Measurements from ENCODE around the gene GRIK4.
A peak's percentile ranks its signal among the peaks of the same experiment; 100 is the strongest.
"Not testable (repeated sequence)": the region's sequence is repeated elsewhere in the genome, so short reads cannot be mapped to it uniquely, and the experiment has no call there.

The GRIK4 gene, protein sequence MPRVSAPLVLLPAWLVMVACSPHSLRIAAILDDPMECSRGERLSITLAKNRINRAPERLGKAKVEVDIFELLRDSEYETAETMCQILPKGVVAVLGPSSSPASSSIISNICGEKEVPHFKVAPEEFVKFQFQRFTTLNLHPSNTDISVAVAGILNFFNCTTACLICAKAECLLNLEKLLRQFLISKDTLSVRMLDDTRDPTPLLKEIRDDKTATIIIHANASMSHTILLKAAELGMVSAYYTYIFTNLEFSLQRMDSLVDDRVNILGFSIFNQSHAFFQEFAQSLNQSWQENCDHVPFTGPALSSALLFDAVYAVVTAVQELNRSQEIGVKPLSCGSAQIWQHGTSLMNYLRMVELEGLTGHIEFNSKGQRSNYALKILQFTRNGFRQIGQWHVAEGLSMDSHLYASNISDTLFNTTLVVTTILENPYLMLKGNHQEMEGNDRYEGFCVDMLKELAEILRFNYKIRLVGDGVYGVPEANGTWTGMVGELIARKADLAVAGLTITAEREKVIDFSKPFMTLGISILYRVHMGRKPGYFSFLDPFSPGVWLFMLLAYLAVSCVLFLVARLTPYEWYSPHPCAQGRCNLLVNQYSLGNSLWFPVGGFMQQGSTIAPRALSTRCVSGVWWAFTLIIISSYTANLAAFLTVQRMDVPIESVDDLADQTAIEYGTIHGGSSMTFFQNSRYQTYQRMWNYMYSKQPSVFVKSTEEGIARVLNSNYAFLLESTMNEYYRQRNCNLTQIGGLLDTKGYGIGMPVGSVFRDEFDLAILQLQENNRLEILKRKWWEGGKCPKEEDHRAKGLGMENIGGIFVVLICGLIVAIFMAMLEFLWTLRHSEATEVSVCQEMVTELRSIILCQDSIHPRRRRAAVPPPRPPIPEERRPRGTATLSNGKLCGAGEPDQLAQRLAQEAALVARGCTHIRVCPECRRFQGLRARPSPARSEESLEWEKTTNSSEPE

DNA sequence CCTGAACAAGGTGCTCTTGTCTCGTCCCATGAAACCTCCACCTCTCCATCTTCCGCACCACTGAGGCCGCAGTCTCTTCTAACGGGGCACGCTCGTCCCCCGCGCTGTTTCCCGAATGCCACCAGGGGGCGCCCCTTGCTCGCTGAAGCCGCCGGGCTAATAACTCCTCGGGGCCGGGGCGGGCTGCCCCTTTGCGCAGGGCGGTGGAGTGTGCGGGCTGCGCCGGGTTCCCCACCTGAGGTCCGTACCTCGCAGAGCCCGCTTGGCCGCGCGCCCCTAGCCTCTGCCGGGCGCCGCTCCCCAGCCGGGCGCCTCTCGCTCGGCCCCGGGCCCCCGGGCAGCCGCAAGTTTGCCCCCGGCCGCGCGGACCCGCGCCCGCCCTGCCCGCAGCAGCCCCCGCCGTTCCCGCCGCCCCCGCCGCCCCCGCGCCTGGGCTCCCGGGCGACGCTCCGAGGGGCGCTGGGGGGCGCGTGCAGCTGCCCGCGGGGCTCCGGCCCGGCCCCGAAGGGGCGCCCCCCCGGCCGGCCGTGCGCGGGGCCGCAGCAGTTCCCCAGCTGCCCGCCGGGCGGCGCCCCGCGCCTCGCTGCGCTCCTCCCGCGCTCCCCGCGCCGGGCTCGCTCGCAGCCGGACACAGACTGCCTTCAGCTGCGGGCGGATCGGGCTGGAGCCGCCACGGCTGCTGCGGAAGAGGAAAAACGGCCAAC lies at the start of gene GRIK4:
Gene GRIK4 (plus strand): TSS at position 633 of the 704 bp plus-strand sequence. CDS start 148,571 bp downstream, outside the sequence.
- DNase-seq: peak; percentile 84

DNA sequence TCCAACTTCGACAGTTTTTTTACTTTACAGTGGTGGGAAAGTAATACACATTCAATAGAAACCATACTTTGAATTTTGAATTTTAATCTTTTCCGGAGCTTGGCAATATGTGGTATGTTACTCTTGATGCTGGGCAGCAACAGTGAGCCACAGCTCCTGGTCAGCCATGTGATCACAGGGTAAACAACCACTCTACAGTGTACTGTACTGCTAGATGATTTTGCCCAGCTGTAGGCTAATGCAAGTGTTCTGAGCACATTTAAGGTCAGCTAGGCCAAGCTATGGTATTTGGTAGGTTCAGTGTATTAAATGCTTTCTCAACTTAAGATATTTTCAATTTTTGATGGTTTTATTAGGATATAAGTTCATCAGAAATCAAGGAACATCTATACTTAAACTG lies 48.7 kb upstream of the GRIK4 start:
- no peak for DNase-seq

DNA sequence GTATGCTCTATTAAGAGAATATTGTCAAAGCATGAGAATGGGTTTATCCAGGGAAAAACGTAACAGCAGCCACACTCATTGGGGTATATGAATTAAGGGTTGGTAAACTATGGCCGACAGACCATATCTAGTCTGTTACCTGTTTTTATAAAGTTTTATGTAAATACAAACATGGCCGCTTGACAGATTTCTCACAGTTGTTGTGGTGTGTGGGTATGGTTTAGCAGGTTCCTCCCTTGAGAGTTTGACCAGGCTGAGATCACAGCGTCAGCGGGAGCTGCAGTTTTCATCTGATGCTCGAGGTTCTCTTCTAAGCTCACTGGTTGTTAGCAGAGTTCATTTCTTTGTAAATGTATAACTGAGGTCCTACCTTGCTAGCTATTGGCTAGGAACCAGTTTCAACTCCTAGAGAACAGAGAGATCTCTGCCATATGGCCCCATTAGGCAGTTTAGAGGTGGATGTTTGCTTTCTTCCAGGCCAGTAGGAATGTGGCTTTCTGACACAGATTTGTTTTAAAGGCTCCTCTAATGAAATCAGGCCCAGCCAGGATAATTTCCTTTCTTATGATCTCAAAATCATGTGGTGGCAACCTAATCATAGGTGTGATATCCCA lies 45.5 kb upstream of the GRIK4 start:
- no peak for DNase-seq

DNA sequence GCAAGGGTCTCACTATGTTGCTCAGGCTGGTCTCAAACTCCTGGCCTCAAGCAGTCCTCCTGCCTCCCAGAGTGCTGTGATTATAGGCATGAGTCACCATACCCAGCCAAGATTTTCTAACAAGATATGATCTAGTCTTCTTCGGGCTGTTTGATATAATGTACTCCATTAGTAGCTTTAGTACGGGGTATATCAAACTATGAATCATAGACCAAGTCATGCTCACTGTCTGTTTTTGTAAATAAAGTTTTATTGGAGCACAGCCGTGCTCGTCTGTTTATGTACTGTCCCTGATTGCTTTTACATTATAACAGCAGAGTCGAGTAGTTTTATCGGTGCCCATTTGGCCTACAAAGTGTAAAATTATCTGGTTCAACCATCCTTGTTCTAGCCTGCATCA lies 43.9 kb upstream of the GRIK4 start:
- DNase-seq: no peak

DNA sequence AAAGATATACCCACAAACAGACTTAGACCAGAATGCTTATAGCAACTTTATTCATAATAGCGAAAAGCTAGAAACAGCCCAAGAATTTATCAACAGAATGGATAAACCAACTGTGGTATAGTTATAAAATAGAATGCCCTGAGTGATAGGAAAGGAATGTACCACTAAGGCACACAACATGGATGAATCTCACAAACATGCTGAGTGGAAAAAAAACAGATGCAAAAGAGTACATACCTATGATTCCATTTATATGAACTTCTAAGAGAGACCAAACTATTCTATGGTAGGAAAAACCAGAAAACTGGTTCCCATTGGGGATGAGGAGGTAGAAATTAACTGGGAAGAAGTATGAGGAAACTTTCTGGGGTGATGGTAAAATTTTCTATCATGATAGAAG lies 40.4 kb upstream of the GRIK4 start:
- DNase-seq: no peak

DNA sequence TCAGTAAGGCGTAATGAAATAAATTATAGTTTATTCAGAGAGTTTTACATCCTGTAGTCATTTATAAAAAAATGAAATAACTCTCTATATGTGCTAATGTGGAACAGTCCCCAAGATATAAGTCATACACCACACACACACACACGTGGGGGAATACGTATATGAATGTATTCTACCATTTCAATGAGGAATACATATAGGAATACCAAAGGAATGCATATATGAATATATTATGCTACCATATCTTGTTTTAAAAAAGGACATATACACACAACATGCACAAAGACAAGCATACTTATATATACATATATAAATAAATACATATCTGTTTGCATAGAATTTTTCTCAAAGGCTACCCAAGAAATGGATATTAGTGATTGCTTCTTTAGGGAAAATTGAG lies 39.6 kb upstream of the GRIK4 start:
- DNase-seq: no peak

DNA sequence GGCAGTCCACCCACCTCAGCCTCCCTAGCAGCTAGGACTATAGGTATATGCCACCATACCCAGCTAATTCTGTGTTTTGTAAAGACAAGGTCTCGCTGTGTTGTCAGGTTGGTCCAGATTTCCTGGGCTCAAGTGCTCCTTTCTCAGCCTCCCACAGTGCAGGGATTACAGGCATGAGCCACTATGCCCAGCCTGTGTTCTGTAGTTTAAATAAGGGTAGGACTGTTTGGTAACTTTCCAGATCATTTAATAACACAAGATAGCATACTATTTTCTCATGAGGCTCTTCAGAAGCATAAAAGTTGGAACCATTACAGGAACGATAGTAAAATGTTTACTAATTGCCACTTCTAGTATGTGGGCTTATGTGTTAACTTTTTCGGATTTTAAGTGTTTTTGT lies 38.0 kb upstream of the GRIK4 start:
- no peak for DNase-seq

DNA sequence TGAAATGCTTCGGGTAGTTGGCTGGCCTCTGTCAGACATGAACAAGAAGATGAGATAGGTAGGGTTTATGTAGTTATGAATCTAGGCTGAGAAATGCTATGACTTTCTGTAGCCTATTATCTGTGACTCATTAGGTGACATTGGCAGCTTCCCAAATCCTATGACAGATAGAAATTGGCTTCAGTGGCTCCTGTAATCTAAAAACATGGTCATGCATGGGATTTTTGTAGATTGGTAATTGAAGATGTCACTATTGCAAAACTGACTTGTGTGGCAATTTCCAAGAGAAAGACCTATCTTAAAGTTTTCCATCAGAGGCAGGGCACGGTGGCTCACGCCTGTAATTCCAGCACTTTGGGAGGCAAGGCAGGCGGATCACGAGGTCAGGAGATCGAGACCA lies 29.4 kb upstream of the GRIK4 start:
- no peak for DNase-seq

DNA sequence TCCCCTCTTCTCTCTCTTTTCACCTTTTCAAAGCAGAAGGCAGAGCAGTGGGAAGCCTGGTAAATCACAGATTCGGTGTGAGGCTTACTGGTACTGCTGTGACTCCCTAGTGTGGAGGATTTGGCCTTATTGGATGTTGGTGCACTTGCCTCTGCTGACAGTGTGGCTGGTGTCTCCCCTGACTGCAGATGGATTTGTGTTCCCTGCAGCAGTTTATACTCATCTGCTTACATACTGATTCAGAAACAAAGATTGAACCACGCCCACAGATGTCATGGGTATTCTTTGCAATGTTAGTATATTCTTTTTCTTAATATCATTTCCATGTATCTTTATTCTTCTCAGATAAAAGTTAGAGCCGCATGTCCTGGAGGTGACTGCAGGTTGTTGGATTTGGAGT lies 26.8 kb upstream of the GRIK4 start:
- DNase-seq: no peak

DNA sequence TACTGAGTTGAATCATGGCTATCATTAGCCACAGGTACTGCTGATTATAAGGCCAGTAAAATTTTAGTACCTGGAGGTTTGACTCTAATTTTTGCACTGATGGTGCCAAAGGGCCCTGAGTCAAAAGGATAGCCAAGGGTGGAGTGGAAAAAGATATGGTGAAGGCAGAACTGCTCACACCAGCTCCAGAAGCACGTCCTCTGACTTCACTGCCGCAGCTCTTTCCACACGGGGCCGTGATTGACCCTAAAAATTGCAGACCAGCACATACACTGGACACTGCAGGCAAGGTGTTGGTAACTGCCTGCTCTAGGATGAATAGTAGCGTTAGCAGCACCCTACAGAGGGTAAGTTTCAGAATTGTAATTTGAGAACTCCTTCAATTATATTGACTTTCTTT lies 25.4 kb upstream of the GRIK4 start:
- DNase-seq: no peak

DNA sequence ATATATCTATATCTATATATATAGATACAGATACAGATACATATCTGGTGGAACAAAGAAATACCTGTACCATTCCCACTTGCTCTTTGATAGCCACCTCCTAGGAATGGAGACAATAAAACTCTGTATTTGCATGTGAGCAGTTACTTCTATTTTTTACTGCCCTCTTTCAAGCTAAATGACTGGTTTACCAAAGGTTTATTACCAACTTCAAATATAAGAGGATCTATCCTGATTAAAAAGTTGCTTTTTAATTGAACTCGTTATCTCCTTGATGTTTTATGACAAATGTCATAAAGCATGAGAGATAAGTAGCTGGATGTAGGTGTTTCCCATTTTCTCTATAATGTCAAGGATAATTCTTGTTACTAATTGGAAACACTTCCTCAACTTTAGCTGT lies 21.7 kb upstream of the GRIK4 start:
- DNase-seq: no peak

DNA sequence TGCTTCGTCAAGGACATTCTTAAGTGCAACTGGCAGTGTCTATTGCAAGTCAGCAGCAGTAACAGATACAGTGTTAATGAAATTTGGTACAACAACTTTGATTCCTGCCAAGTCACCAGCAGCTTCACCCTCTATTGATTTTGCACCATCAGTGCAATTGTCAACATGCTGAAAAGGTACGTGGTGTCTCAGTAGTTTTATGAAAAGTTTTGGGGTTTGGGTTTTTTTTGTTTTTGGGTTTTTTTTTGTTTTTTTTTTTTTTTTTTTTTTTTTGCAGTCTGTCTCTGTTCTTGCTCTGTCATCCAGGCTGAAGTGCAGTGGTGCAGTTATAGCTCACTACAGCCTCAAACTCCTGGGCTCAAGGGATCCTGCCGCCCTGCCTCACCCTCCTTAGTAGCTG lies 19.1 kb upstream of the GRIK4 start:
- no peak for DNase-seq

DNA sequence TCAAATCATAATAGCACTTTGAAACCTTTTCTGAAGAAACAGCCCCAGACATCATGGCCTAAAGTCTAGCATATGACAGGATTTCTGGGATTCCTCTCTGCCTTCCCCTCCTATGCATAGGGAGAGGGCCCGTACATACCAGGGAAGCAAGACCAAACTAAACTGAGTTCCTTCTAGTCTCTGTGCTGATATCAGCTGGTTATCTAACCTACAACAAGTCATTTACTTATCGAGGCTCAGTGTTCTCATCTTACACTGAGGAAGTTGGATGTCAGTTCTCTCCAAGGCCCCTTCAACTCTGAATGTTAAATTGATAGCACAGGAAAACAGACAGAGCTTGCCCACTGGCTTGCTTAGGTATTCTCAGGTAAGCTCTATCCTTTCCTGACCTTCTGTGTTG lies 17.0 kb upstream of the GRIK4 start:
- DNase-seq: no peak

DNA sequence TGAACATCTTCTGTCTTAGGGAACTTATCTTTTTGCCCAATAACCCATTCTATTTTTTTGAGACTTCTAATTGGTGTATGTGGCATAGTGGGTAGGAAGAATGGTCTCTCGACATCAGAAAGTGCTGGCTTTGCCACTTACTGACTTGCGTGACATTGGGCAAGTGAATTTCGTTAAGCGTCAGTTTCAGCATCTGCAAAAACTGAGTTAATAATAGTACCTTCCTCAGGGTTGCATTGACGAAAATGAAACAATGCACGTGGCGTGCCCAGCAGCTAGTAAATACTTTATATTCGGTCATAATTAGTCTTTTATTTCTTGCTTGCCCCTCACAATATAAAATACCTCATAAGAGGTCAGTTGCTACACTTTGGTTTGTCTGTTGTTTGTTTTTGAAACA lies 12.5 kb upstream of the GRIK4 start:
- no peak for DNase-seq

DNA sequence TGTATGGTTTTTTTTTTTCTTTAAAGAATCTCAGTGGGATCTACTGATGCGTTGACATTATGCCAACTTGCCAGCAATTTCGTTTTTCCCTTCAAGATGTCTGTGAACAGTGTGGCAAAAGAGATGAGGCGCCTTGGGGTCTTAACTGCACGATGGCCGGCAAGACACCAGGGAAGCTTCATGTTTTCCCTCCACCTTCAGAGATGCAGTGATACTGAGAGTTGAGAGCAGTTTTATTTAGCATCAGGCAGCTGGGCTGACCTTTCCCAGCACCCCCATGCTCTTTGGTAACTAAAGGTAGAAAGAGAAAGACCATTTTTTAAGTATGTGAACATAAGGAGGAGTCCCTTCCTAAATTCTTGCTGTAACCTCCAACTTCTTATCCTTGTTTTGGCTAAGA lies 11.7 kb upstream of the GRIK4 start:
- DNase-seq: no peak

DNA sequence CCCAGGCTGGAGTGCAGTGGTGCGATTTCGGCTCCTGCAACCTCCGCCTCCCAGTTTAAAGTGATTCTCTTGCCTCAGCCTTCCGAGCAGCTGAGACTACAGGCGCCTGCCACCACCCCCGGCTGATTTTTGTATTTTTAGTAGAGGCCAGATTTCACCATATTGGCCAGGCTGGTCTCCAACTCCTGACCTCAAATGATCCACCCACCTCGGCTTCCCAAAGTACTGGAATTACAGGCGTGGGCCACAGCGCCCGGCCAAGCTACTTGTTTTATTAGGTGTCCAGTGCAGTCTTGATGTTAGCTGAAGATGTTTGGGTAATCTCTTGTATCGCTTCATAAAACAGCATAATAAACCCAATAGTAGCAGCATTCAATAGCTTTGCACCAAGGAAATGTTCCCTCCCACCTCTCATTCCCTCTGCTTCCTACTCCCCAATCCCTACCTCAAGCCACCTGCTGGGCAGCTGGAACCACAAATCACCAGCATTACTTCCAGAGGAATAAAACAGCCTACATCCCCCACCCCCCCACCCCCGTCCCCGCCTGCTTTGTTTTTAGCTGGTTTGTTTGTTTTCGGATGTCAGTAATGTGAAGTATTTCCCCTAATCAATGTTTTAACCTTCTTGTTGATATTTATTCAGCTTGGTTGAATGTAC lies 11.0 kb upstream of the GRIK4 start:
- no peak for DNase-seq

DNA sequence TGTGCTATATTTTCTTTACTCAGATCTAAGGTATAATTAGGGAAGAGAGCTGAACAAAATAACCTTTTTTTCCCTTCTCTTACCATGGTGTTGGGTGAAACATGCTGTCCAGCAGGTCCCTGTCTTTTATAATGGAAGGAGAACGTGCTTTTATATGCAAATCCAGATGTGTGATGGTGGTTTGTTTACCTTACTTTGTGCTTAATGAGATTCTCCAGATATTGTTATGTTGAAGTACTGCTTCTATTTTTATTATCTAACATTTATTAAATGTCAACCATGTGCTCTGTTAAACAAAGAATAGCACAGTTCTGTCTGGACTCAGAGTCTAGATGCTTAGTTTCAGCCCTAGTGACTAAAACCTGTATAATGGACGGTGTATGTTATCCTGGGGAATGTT lies 10.1 kb upstream of the GRIK4 start:
- no peak for DNase-seq

DNA sequence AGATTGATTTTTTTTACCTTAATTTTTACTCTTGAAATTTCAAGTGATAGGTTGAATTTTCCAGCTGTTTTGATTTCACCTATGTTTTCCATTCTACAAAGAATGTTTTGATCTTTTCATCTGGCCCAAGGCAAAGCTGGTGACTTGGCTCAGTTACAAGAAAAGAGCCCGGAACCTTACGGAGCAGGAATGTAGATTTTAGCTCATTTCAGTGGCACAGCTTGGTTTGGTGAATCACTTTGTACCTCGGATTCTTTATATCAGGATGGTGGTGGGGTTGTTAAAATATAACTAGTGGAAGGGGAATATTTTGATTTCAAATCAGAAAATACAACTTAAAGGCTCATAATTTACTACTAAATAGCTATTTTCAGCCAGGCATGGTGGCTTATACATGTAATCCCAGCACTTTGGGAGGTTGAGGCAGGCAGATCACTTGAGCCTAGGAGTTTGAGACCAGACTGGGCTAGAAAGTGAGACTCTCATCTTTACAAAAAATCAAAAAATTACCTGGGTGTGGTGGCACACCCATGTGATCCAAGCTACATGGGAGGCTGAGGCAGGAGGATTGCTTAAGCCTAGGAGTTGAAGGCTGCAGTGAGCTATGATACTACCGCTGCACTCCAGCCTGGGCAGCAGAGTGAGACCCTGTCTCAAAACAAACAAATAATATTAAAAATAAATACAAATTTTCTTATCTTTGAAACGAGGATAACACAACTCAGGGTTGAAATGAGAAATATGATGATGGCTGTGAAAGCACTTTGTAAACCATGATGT lies 9.4 kb upstream of the GRIK4 start:
- no peak for DNase-seq

DNA sequence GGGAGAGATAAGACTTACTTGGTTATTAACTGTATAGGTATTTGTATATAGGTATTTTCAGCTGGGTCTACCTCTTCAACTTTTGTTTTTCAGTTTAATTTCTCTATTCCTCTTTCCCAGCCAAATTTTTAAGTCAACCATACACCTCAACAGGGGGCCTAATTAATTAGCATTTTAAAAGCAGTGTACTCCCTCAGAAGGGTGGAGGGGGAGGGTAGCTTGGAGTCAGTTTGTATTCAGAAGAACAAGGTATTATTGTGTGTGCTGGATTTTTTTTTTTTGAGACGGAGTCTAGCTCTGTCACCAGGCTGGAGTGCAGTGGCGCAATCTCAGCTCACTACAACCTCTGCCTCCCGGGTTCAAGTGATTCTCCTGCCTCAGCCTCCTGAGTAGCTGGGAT lies 8.0 kb upstream of the GRIK4 start:
- not testable (repeated sequence) for DNase-seq

DNA sequence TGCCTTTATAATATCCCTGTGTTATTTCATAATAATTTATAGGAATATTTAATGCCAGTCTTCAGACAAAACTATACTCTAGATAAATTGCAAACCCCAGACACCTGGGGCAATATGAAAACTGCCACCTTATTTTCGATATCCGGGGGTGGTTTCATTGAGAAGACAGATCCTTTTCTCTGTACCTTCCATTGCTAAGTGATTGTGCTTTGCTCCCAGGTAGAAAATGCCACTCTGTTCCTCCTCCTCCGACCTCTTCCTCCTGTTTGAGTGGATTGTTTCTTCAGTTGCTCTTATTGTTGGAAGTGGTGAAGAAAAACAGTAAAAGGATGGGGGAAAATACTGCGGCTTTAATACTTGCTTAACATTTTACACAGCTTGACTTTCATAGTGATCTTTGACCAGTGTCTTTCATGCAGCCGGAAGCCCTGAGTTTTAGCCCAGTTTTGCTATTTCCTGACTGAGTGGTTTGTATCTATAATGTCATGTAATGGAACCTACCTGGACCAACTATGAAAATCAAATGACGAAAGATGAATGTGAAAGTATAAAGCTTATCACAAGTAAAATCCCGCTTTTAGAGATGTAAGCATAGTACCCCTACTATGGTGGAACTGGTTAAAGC lies 5.6 kb upstream of the GRIK4 start:
- DNase-seq: no peak
